Stimulated activated CD4-positive, alpha-beta T cell treated with anti-CD3 and anti-CD28 coated beads, Interleukin-15, amount 100 ng/mL, for 48 hours (primary cell): ENCODE measurements around the gene TEAD1.

Experiments
- DNase-seq, 2 donors: peaks; one replicate each; pipeline ENCODE4 v3.0.0-alpha.2; 2020; ENCODE audit warnings: low read depth in 2 of 2

TEAD1 gene

GRCh38 chr11:12686246-12687060 is 12.2 kb downstream of the TEAD1 start:
- DNase-seq: no peak

DNA sequence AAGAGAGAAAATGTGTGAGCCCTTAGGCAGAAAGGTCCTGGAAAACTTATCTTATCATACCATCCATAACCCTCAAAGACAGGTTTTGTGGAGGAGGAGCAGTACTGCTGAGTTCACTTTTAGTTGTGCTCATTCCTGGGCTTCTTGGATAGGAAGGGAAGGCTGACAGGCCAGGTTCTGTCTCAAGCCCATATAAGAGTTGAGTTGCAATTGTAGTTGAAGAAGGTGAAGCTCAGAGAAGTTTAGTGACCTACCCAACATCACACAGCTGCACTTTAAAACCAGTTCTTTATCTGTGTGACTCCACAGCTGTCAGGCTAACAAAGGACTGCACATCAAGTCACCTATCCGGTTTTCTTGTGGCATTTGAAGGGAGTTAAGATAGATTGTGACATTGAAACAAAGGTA is 13.0 kb downstream of the TEAD1 start:
- DNase-seq: no peak

DNA sequence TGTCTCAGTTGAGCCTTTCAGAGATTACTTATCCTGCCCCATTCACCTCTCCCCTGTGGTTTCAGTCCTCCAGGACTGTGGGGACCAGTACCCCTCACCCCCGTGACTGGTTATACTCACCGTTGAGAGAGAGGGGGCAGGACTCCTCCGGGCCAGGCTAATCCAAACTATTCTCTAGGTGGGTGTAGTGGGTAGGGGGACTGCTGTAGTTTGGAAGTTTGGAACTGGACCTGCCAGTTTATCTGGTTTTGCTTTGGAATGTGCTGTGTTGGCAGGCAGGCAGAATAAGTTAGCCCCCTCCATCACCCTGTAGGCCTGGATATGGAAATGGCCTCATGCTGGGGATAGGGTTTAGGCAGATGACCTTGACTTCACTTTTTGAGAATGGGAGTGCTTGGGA is 13.5 kb downstream of the TEAD1 start:
- DNase-seq: no peak

DNA sequence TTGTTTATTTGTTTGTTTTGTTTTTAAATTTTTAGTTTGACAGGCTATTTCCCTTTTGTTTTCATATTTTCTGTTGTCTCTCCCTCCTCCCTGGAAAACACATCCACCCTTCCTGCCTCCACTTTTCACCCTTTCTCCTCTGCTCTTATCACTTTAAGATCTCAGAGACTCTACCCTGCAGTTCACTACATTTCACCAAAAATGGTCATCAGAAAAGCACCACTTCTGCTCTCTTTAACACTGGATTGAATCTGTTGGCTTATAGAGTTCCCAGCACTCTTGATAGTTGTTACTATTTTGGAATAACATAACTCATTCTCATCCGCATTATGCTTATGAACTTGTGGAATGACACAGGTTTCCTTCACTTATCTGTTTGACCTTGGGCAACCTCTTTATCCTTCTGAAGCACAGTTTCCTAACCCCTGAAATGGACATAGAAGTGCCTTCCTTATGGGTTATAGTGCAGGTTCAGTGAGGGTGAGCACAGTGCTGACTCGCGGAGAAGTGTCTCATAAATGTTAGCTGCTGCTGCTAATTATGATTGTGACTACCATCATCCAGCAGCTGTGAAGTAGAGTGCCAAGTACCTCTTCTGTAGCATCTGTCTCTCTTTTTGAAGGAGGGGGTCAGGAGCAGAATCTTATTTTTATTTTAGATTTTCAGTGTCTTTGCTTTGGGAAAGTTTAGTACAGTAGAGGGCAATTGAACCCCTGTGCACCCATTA is 15.0 kb downstream of the TEAD1 start:
- no peak for DNase-seq

DNA sequence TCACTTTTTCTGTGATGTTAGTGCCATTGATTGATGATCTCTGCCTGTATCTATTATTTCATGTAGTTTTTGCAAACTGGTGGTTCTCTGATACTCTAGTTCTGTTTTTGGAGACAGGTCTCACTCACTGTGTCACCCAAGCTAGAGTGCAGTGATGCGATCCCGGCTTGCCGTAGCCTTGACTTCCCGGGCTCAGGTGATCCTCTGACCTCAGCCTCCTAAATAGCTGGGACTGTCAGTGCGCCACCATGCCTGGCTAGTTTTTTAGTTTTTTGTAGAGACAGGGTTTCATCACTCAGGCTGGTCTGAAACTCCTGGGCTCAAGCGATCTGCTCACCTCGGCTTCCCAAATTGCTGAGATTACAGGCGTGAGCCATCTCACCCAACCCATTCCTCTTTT is 16.4 kb downstream of the TEAD1 start:
- DNase-seq: no peak

- DNase-seq: no peak
Observed at GRCh38 chr11:12691473-12691872, 17.3 kb downstream of the TEAD1 start.

GRCh38 chr11:12692229-12693075 is 18.2 kb downstream of the TEAD1 start:
- no peak for DNase-seq

GRCh38 chr11:12693094-12693478 is 18.9 kb downstream of the TEAD1 start:
- no peak for DNase-seq

- no peak for DNase-seq
Observed at GRCh38 chr11:12693479-12694182, 19.4 kb downstream of the TEAD1 start.

DNA sequence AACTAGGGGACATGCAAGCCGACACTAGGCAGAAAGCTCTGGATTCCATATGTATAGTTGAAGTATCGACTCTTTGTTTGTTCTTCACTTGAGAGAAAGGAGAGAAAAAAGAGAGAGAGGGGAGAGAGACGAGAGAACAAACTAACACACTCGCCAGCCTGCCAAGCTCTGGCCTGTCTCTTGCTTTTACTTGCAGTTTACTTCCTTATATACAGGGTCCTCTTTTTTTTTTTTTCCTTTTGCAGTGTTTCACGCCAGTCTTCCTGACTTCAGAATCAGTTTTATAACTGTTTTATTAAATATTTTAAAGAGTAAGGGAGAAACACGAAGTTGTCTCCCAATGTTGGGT is 19.9 kb downstream of the TEAD1 start:
- no peak for DNase-seq

DNA sequence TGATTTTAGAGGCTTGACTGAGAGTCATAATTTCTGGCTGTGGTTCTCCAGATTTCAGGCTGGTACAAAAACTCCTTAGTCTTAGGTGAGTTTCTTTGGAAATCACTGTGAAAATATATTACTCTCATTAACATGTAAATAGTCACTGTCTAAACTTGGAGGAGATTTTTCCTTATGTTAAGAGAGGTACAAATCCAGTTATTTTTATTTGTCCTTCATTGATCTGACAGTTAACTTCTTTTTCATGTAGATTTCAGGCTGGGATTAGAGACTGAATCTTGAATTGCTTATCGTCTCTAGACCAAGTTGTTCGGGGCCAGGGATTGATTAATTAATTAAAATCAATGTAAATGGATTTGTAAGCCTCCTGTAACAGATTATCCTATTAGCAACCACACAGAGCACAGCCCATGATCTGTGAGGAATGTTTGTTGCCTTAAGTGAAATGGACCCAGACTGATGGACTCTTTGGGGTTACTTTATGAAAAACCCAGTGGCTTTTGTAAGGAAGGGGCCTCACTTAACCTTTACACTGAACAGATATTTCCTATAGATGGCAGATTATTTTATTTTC is 21.1 kb downstream of the TEAD1 start:
- DNase-seq: no peak

- no peak for DNase-seq
Observed at GRCh38 chr11:12695873-12696272, 21.7 kb downstream of the TEAD1 start.

DNA sequence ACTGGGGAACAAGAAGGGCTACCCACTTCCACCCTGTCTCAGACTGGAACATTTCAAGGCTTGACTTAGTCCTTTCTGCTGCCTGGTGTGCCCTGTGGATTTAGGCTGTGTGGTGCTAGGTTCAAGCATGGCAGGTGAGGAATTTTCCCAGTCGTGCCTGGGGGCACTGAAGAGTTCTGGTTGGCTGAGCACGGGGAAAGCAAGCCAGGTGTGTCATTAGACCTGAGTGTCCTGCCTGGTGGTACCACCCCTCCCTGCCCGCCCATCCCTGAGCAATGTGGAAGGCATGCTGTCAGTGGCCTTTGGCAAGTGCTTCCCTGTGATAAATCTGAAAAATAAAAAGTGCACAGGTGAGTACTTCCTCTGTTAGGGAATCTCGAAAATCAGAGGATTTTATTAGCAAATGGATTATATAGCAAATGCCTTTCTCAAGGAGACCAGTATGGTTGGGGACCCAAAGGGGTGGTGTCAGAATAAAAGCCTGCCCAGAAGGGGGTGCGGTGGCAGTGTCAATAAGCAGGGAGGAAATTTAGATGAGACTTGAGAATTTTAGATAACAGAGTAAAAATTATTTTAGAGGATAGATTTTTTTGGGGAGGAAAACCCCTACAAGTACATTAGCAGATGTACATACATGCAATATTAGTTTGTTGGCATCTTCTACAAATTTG is 22.8 kb downstream of the TEAD1 start:
- no peak for DNase-seq

DNA sequence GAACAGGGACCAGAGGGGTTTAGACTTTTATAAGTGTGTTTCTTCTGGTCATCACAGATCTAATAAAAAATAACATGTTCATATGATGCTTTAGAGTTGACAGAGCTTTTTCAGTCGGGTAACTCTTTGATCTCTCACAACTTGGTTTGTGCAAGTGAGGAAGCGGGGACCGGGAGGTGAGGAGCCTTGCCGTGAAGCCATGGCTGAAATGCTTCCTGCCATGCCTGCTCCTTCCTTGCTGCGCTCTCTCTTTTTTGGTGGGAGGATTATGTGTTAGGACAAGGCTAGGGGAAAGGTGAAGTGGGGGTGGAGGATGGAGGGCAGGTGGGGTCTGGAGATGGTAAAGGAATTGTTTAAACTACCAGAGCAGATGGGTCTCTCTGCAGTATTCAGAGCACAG is 23.8 kb downstream of the TEAD1 start:
- no peak for DNase-seq

- DNase-seq: no peak
Observed at GRCh38 chr11:12701811-12702592, 27.8 kb downstream of the TEAD1 start.

DNA sequence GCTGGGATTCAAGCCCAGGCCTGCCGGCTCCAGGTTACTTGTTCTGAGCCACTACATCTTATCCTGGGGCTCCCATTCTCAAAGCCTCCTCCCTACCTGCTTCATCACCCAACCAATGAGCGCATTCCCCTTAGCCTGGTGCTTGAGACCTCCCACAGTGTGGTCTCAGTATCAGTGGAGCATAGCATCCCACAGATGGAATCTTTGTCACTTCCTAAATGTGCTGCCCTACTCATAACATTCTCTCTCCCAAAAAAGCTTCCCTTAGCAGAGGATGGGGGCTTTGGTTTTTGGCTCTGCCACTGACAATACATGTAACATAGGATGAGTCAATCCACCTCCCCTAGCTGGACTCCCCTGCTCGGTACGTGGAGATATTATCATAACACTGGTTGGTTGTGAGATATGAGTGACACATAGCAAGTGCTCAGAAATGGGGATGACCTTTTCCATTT is 28.8 kb downstream of the TEAD1 start:
- no peak for DNase-seq

DNA sequence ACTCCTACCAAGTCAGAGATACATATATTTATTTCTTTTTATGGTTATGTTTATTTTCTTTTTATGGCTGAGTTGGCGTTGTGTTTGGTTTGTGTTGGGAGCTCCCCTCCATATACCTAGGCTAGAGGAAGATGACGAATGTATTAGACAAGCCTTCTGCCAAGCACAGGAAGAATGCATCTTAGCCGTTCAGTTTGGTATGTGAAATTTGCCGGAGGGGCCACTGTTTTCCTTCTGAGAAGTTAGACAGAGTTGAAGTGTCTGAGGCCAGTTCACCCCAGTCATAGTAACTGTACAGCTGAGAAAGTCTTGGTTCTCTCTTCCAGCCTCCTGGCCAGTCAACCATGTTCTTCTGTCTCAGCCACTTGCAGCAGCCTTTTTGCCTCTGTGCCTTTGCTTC is 29.8 kb downstream of the TEAD1 start:
- DNase-seq: no peak

- no peak for DNase-seq
Observed at GRCh38 chr11:12705874-12706273, 31.7 kb downstream of the TEAD1 start.

DNA sequence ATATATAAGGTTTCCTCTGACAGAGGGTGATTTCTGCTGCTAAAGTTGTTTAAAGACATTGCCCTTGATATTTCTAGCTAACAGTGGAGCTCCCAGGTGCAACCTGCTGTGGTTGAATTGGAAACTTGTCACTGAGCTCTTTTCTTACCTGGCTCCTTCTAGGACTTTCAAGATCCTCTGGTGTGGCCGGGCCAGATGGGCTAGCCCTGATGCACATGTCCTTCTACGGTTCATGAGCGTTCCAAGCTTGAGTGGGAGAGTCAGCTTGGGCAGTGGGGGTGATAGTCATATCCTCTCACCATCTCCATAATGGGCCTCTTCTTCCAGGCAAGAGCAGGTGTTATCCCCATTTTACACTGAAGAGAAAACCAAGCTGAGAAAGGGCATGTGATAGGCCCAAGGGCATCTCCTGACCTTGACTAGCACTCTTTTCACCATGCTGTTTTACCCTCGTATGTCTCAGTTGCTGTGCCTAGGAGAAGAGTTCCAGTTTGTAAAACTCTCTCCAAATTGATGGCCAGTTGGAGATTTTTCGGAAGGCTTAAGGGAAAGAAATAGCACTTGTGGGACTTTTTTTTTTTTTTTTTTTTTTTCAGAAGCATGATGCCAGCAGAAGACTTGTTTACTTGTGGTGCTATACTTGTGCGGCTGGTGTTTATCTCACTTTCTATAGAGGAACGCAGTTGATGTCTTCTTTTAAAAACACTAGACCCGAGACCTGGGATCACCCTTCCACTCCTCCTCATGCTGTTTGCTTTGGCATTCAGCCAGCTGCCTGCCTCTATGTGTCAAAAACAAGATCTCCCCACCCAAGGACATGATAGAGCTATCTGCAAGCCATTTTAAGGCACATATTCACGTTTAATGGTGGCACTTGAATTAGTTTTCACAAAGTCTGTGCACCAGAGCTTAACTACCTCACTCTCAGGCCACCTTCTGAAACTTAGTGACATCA is 32.6 kb downstream of the TEAD1 start:
- DNase-seq: no peak
